Measurements from ENCODE around the gene AKR1B1. TPM values are rescaled to one million over a fixed set of nuclear protein-coding genes. Genes with fewer than 3 reads are reported as not detected.
"Not testable (repeated sequence)": the region's sequence is repeated elsewhere in the genome, so short reads cannot be mapped to it uniquely, and the experiment has no call there.

The AKR1B1 gene
- 10 to 100 TPM; 62.0 to 77.6 (median 67.7) TPM for polyA plus RNA-seq (ENCODE audit: insufficient read depth in 1 of 5, insufficient read length in 5 of 5, low replicate concordance in 1 of 5)
- long read RNA-seq, donor 1, transcript AKR1B1-201 (10 exons, 1,409 nt), result major isoform, 37 of 38 reads
- long read RNA-seq, donor 1, partial matches to known transcripts, result 0 of 38 reads
- long read RNA-seq, donor 1, other reads (novel, unspliced or antisense), result 0 of 38 reads
- long read RNA-seq, donor 2, transcript AKR1B1-201 (10 exons, 1,409 nt), result major isoform, 29 of 31 reads
- long read RNA-seq, donor 2, partial matches to known transcripts, result 0 of 31 reads
- long read RNA-seq, donor 2, other reads (novel, unspliced or antisense), result 0 of 31 reads
- long read RNA-seq, donor 3, transcript AKR1B1-201 (10 exons, 1,409 nt), result major isoform, 24 of 27 reads
- long read RNA-seq, donor 3, partial matches to known transcripts, result 0 of 27 reads
- long read RNA-seq, donor 3, other reads (novel, unspliced or antisense), result 0 of 27 reads
- long read RNA-seq, donor 4, transcript AKR1B1-201 (10 exons, 1,409 nt), result major isoform, 17 of 18 reads
- long read RNA-seq, donor 4, partial matches to known transcripts, result 0 of 18 reads
- long read RNA-seq, donor 4, other reads (novel, unspliced or antisense), result 0 of 18 reads
- long read RNA-seq, donor 5, transcript AKR1B1-201 (10 exons, 1,409 nt), result major isoform, 40 of 47 reads
- long read RNA-seq, donor 5, partial matches to known transcripts, result 6 of 47 reads
- long read RNA-seq, donor 5, other reads (novel, unspliced or antisense), result 0 of 47 reads
- long read RNA-seq, donor 6, transcript AKR1B1-201 (10 exons, 1,409 nt), result major isoform, 31 of 70 reads
- long read RNA-seq, donor 6, partial matches to known transcripts, result 38 of 70 reads
- long read RNA-seq, donor 6, other reads (novel, unspliced or antisense), result 0 of 70 reads
- long read RNA-seq, donor 7, transcript AKR1B1-201 (10 exons, 1,409 nt), result major isoform, 30 of 32 reads
- long read RNA-seq, donor 7, partial matches to known transcripts, result 0 of 32 reads
- long read RNA-seq, donor 7, other reads (novel, unspliced or antisense), result 0 of 32 reads
- long read RNA-seq, donor 8, transcript AKR1B1-201 (10 exons, 1,409 nt), result major isoform, 14 of 31 reads
- long read RNA-seq, donor 8, partial matches to known transcripts, result 16 of 31 reads
- long read RNA-seq, donor 8, other reads (novel, unspliced or antisense), result 0 of 31 reads

GRCh38 chr7:134458806-134459698 lies at the start of gene AKR1B1:
Gene AKR1B1, minus strand, starts transcription at chr7:134459100. Its CDS starts 38 bp downstream, at chr7:134459062.
- peak; percentile 82 to 88 for DNase-seq

DNA sequence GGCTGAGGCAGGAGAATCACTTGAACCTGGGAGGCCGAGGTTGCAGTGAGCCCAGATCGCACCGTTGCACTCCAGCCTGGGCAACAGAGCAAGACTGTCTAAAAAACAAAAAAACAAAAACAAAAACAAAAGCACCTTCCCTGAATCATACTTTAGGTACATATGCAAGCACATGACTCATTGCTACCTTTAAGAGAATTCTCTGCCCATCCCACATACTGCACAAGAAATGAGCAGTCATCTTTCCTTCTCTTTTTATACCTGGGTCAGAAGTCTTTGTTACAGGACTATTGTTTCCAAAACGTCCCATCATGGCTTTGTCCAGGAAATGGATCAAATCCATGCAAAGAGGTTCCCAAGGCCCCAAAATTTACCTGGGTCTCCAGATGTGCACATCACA lies 47.0 kb upstream of the AKR1B1 start:
- DNase-seq, result no peak

- DNase-seq, result no peak
Measured at GRCh38 chr7:134504660-134505164, 45.8 kb upstream of the AKR1B1 start.

DNA sequence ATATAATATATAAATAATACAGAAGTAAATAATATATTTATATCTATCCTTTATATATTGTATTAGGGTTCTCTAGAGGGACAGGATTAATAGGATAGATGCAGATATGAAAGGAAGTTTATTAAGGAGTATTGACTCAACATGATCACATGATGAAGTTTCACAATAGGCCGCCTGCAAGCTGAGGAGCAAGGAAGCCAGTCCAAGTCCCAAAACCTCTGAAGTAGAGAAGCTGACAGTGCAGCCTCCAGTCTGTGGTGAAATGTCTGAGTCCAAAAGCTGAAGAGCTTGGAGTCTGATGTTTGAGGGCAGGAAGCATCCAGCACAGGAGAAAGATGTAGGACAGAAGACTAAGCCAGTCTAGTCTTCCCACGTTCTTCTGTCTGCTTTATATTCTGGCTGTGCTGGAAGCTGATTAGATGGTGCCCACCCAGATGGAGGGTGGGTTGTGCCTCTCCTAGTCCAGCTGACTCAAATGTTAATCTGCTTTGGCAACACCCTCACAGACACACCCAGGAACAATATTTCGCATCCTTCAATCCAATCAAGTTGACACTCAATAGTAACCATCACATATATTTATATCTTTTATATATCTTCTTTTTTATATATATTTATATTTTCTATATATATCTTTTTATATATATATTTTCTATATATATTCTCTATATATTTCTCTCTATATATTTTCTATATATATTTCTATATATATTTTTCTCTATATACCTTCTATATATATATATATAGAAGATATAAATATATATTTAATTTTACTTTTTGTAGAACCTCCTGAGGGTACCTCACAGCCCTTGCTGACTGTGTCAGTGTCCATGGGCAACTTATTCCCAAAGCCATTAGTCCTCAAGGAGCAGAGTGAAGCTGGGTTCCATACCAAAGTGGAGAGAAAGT lies 43.8 kb upstream of the AKR1B1 start:
- peak in 1 of 2 donors; percentile 13 for DNase-seq

GRCh38 chr7:134500982-134501381 lies 42.1 kb upstream of the AKR1B1 start:
- DNase-seq, result no peak

GRCh38 chr7:134500406-134500805 lies 41.5 kb upstream of the AKR1B1 start:
- DNase-seq, result no peak

DNA sequence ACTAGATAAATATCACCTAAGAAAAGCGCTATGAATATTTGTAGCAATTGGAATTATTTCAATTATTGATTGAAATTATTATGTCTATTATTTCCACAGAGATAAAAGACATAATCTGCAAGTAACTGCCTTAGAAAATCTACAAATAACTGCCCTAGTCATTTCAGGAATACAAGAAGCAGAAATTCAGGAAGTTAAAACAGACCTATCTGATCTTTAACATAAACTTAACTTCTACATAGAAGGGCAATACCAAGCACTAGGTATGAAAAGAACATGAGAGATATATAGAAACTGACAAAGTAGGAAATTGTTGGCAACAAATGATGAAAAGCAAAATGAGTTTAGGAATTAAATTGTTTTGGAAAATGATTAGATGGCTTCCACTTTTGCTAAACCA lies 36.6 kb upstream of the AKR1B1 start:
- no peak for DNase-seq

DNA sequence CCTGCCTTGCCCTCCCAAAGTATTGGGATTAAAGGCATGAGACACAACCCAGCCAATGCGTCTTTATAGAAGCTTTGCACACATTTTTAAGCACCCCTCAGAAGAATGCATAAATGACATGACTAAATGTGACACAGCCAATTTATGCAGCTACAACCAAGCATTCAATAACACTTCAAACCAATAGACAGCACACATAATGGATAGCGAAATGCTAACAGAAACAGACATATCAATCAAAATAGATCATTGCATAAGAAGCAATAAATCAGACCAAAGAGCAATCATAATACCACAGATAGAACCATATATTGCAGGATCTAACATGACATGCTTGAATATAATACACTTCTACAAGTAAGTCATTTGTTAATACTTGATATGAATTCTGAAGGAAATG lies 34.2 kb upstream of the AKR1B1 start:
- DNase-seq, result no peak

- not testable (repeated sequence) for DNase-seq
Measured at GRCh38 chr7:134487721-134488120, 28.8 kb upstream of the AKR1B1 start.

GRCh38 chr7:134485203-134485602 lies 26.3 kb upstream of the AKR1B1 start:
- no peak for DNase-seq

DNA sequence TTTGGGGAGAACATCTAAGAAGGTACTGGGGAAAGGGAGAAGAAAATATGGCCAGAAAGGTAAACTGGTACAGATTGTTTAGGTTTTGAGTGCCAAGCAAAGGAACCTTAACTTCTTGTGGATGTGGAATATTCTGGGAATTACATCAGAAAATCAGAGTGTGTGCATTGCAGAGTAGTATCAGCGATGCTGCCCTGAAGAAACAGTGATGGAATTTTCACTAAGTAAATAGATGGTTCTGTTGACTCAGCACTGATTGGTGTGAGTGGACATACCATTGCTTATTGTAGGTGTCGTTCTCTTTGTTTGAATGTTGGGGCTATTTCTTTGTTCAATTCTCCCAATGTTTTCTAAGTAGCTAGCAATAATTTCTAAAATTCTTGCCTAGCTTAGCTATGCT lies 24.4 kb upstream of the AKR1B1 start:
- DNase-seq, result no peak

DNA sequence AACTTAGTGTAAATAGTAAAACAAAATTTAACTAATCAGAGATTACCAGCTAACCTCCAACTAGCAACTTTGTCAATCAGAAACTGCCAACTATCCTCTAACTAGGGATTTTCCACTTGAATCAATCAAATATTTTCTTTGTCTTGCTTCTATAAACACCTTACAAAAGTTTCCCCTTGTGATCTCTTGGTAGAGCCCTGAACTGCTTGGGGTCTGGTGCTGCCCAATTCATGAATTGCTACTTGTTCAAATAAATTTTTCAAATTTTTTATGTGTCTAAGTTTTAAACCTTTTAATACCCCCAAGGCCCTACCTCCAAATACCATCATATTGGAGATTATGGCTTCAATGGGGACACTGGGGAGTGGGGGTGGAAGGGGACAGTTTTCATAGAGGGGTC lies 24.0 kb upstream of the AKR1B1 start:
- DNase-seq, result no peak

DNA sequence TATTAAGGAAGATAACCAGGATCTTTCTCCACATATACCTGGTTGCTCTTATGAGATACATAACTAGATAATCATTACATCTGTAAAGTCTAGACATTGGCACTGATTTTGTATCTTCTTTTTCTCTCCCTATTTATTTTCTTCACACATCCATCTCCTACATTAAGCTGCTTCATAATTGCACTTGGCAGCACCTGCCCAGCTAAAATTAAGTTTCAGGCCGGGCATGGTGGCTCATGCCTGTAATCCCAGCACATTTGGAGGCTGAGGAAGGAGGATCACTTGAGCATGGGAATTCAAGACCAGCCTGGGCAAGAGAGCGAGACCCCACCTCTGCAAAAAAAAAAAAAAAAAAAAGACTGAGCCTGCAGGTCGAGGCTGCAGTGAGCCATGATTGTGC lies 22.3 kb upstream of the AKR1B1 start:
- no peak for DNase-seq

DNA sequence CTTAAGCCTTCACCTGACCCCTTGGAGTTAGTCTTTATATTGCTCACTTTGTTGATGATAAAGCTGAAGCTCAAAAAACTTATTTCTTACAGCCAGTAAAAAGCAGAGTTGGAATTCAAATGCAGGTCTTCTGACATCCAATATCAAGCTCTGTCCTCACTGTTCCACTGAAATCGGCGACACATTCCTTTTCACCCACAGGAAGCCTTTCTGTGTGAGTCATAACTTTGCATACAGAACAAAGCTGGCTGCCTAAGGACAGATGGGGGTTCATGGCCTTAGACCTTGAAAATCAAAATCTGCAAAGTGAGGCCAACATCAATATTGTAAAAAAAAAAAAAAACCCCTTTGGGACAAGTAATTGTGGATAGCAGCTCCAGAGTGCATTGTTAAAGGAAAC lies 21.8 kb upstream of the AKR1B1 start:
- no peak for DNase-seq

GRCh38 chr7:134480202-134480601 lies 21.3 kb upstream of the AKR1B1 start:
- no peak for DNase-seq

GRCh38 chr7:134478707-134479106 lies 19.8 kb upstream of the AKR1B1 start:
- DNase-seq, result no peak

DNA sequence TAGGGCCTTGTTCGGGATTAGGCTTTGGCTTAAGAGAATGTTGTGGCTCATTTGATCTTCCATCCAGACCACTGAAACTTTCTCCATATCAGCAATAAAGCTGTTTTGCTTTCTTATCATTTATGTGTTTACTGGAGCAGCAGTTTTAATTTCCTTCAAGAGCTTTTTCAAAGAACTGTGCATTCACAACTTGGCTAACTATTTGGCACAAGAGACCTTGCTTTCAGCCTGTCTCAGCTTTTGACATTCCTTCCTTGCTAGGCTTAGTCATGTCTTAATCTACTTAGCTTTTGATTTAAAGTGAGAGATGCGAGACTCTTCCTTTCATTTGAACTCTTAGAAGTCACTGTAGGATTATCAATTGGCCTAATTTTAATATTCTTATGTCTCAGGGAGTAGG lies 19.1 kb upstream of the AKR1B1 start:
- DNase-seq, result no peak

DNA sequence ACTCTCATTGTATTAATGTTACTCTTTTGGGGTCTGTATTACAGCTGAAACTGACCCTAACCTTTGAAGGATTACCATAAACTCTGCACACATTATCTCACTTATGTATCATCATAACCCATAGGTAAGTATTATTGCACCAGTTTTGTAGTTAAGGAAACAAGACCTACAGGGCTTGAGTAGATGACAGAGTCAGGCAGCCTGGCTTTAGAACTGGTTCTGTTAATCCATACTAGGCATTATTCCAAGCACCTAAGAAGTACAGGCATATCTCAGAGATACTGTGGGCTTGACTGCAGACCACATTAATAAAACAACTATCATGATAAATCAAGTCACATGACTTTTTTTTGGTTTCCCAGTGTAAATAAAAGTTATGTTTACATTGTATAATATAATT lies 17.1 kb upstream of the AKR1B1 start:
- no peak for DNase-seq

DNA sequence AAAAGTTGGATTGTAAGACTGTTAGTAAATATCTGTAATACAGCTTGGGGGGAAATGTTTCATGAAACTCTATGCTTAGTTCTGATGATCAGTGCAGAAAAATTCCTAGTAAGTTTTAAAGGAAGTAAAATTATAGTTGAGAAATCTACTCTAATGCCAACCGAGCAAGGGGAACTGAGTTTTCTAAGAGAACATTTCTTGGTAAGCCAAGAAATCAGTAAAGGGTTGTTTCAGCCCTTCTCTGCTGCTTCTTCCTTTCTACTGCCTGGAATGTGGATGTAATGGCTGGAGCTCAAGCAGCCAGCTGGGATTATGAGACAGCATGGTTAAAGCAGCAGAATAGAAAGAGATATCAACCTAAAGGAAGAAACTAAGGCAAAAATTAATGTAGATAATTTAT lies 15.9 kb upstream of the AKR1B1 start:
- DNase-seq, result no peak

DNA sequence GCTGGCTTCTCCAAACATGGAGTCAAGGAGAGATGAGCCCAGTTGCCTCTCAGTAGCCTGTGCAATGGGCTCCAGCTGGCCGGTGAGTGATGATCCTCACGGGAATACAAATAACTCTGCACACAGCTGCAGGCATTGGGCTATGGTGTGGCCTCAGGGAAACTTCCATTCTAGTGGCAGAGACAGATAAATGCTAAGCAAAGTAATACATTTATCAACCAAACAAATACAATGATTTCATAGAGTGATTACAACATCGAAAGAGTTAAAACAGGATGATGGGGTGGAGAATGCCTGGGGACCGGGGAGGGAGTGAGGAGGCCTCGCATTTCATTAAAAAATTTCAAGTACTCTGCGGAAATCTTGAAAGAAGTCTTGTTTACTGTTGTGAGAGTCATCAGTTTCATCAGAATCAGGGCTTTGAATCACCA lies 15.0 kb upstream of the AKR1B1 start:
- no peak for DNase-seq

All from right lung (tissue), 10 donors.